GM12892 (cell line): ENCODE measurements around the gene ITIH3.

ENCODE experiments used
- DNase-seq: peaks from one replicate; pipeline ENCODE4 v3.0.0; 2011; ENCODE audit not compliant: insufficient read length
- FAIRE-seq: peaks from 2 replicates; lab custom pipeline; 2011; peaks lifted over from hg19 to GRCh38; lab: Jason Lieb, UNC
- POLR2A ChIP-seq: IDR thresholded peaks from 2 replicates; pipeline ENCODE4 v1.6.1; 2011; ENCODE audit warnings: low read depth, low read length, control low read depth
- POLR2AphosphoS5 ChIP-seq: IDR thresholded peaks from 2 replicates; pipeline ENCODE4 v1.6.1; 2011; ENCODE audit warnings: low read depth, low read length, control low read depth
- TAF1 ChIP-seq: IDR thresholded peaks from 2 replicates; pipeline ENCODE4 v1.6.1; 2011; ENCODE audit warnings: low read depth, mild to moderate bottlenecking, control low read depth, low read length, borderline replicate concordance

The ITIH3 gene

GRCh38 chr3:52789746-52790040 lies 4.9 kb upstream of the ITIH3 start:
- no peak for TF ChIP-seq POLR2AphosphoS5
- no peak for TF ChIP-seq TAF1
- FAIRE-seq, result no peak
- DNase-seq, result no peak

GRCh38 chr3:52790337-52790736 lies 4.3 kb upstream of the ITIH3 start:
- no peak for DNase-seq
- FAIRE-seq, result no peak
- TF ChIP-seq TAF1, result no peak
- TF ChIP-seq POLR2AphosphoS5, result no peak
- no peak for TF ChIP-seq POLR2A

- TF ChIP-seq POLR2AphosphoS5 (no peak), TAF1 (no peak)
- FAIRE-seq (no peak), DNase-seq (no peak)
These were observed 3.9 kb upstream of the ITIH3 start for GRCh38 chr3:52790741-52791140.

GRCh38 chr3:52791366-52791765 lies 3.2 kb upstream of the ITIH3 start:
- no peak for TF ChIP-seq POLR2A
- no peak for TF ChIP-seq POLR2AphosphoS5
- no peak for TF ChIP-seq TAF1
- no peak for DNase-seq
- FAIRE-seq, result no peak

DNA sequence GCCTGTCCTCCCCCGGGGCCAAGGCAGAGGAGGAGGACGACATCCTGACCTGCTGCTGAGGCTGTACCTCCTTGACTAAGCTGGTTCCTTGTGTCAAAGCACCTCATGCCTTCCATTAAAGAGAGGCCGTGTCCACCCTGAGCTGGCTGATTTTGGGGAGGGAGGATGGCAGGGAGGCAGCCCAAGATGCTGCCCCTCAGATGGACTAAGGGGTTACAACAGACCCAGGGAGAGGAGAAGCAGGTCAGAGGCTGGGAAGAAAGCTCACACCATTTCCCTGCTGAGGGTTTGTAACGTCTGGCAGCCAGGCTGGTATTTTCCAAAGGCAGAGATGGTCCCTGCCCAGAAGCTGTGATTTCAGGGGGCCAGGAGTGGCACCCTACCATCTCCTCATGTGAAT lies 2.7 kb upstream of the ITIH3 start:
- TF ChIP-seq TAF1 (no peak), POLR2A (no peak), POLR2AphosphoS5 (no peak)
- FAIRE-seq (no peak), DNase-seq (no peak)

GRCh38 chr3:52792413-52792812 lies 2.2 kb upstream of the ITIH3 start:
- TF ChIP-seq POLR2A, result no peak
- TF ChIP-seq POLR2AphosphoS5, result no peak
- TF ChIP-seq TAF1, result no peak
- FAIRE-seq (no peak), DNase-seq (no peak)

GRCh38 chr3:52792961-52793695 lies 1.5 kb upstream of the ITIH3 start:
- no peak for TF ChIP-seq POLR2AphosphoS5
- TF ChIP-seq TAF1, result no peak
- no peak for TF ChIP-seq POLR2A
- FAIRE-seq (no peak), DNase-seq (no peak)

GRCh38 chr3:52793702-52794611 lies 639 bp upstream of the ITIH3 start:
- TF ChIP-seq TAF1, result no peak
- no peak for TF ChIP-seq POLR2A
- TF ChIP-seq POLR2AphosphoS5, result no peak
- FAIRE-seq, result no peak
- DNase-seq, result no peak

- FAIRE-seq, result no peak
- TF ChIP-seq TAF1 (no peak), POLR2A (no peak), POLR2AphosphoS5 (no peak)
- no peak for DNase-seq
These were observed 803 bp downstream of the ITIH3 start for GRCh38 chr3:52795298-52795900.

- FAIRE-seq (no peak), DNase-seq (no peak)
- TF ChIP-seq TAF1 (no peak), POLR2A (no peak), POLR2AphosphoS5 (no peak)
These were observed 1.8 kb downstream of the ITIH3 start for GRCh38 chr3:52796411-52796810.

GRCh38 chr3:52798376-52798977 lies 3.9 kb downstream of the ITIH3 start:
- TF ChIP-seq POLR2A, result no peak
- no peak for TF ChIP-seq TAF1
- TF ChIP-seq POLR2AphosphoS5, result no peak
- FAIRE-seq (no peak), DNase-seq (no peak)
